WTC11 (cell line): ENCODE measurements around the gene COBL. TPM values are rescaled to one million over a fixed set of nuclear protein-coding genes. Genes with fewer than 3 reads are reported as not detected.

Source experiments
- ATAC-seq: fragments of 200-7000 bp; cut with Tn5 transposase; 2 replicates; pipeline ENCODE4 v1.10.0; 2021; ENCODE audit warnings: mild to moderate bottlenecking, moderate library complexity
- CTCF ChIA-PET: fragments of 300-600 bp; sonication (Branson Sonifier 250); formaldehyde crosslinking; loops from one replicate; lab custom pipeline; 2021; ENCODE audit warnings: antibody characterized with exemption; lab: Charles Lee
- POLR2A ChIA-PET: fragments of 350-600 bp; sonication (Branson Sonifier 250); formaldehyde crosslinking; loops from one replicate; lab custom pipeline; 2021; ENCODE audit warnings: antibody characterized with exemption; lab: Charles Lee
- DNase-seq: peaks from one replicate; pipeline ENCODE4 v3.0.0; 2021; ENCODE audit warnings: low spot score
- H3K27ac Mint-ChIP-seq: 2 replicates; pipeline ENCODE4 v1.8.0; 2021; ENCODE audit warnings: mixed read lengths
- H3K27me3 Mint-ChIP-seq: 2 replicates; pipeline ENCODE4 v1.8.0; 2021; ENCODE audit warnings: low read depth, mild to moderate bottlenecking, moderate library complexity, mixed read lengths
- H3K36me3 Mint-ChIP-seq: 2 replicates; pipeline ENCODE4 v1.8.0; 2021; ENCODE audit warnings: mixed read lengths
- H3K4me1 Mint-ChIP-seq: 2 replicates; pipeline ENCODE4 v1.8.0; 2022; ENCODE audit warnings: mixed read lengths
- H3K4me3 Mint-ChIP-seq: 2 replicates; pipeline ENCODE4 v1.8.0; 2021; ENCODE audit warnings: mild to moderate bottlenecking, moderate library complexity, mixed read lengths
- H3K9me3 Mint-ChIP-seq: 2 replicates; pipeline ENCODE4 v1.8.0; 2021; ENCODE audit warnings: mixed read lengths
- ERG ChIP-seq: fragments of 250-450 bp; sonication (Bioruptor Pico); IDR thresholded peaks from 2 replicates; pipeline ENCODE4 v1.8.0; 2021; ENCODE audit warnings: mild to moderate bottlenecking
- ETV6 ChIP-seq: sonication (generic); formaldehyde crosslinking; IDR thresholded peaks from 2 replicates; pipeline ENCODE4 v1.8.1; 2022; ENCODE audit warnings: mild to moderate bottlenecking, missing genetic modification reagents
- FOXK1 ChIP-seq: sonication (generic); formaldehyde crosslinking; IDR thresholded peaks from 2 replicates; pipeline ENCODE4 v1.8.0; 2022; ENCODE audit warnings: mild to moderate bottlenecking, moderate library complexity, missing genetic modification reagents
- GABPB1 ChIP-seq: sonication (generic); formaldehyde crosslinking; IDR thresholded peaks from 2 replicates; pipeline ENCODE4 v1.8.1; 2023; ENCODE audit warnings: mild to moderate bottlenecking, missing genetic modification reagents
- GRHL2 ChIP-seq: fragments of 250-450 bp; sonication (Bioruptor Pico); IDR thresholded peaks from 2 replicates; pipeline ENCODE4 v1.8.0; 2022; ENCODE audit warnings: mild to moderate bottlenecking, moderate library complexity; ENCODE audit not compliant: insufficient replicate concordance, severe bottlenecking
- HMGA2 ChIP-seq: fragments of 250-450 bp; sonication (Bioruptor Pico); IDR thresholded peaks from 2 replicates; pipeline ENCODE4 v1.4.0; 2021; ENCODE audit warnings: mild to moderate bottlenecking, moderate library complexity
- KAT7 ChIP-seq: sonication (generic); formaldehyde crosslinking; IDR thresholded peaks from 2 replicates; pipeline ENCODE4 v1.8.1; 2023; ENCODE audit warnings: missing genetic modification reagents, mild to moderate bottlenecking, borderline replicate concordance
- OVOL2 ChIP-seq: fragments of 250-450 bp; sonication (Bioruptor Pico); IDR thresholded peaks from 2 replicates; pipeline ENCODE4 v1.9.0; 2021; ENCODE audit warnings: mild to moderate bottlenecking, borderline replicate concordance
- PRDM15 ChIP-seq: sonication (generic); formaldehyde crosslinking; IDR thresholded peaks from 2 replicates; pipeline ENCODE4 v1.8.0; 2022; ENCODE audit warnings: missing genetic modification reagents
- PREB ChIP-seq: sonication (generic); formaldehyde crosslinking; IDR thresholded peaks from 2 replicates; pipeline ENCODE4 v1.8.1; 2022; ENCODE audit warnings: mild to moderate bottlenecking, missing genetic modification reagents, moderate library complexity, borderline replicate concordance
- SMAD4 ChIP-seq: sonication (generic); formaldehyde crosslinking; IDR thresholded peaks from 2 replicates; pipeline ENCODE4 v1.8.0; 2022; ENCODE audit warnings: mild to moderate bottlenecking, missing genetic modification reagents
- SP1 ChIP-seq: sonication (generic); formaldehyde crosslinking; conservative IDR thresholded peaks from 2 replicates; pipeline ENCODE4 v1.8.1; 2022; ENCODE audit warnings: missing genetic modification reagents
- ZBTB21 ChIP-seq: sonication (generic); formaldehyde crosslinking; IDR thresholded peaks from 2 replicates; pipeline ENCODE4 v1.8.1; 2023; ENCODE audit warnings: mild to moderate bottlenecking, missing genetic modification reagents, borderline replicate concordance
- ZNF425 ChIP-seq: fragments of 250-450 bp; sonication (Bioruptor Pico); conservative IDR thresholded peaks from 2 replicates; pipeline ENCODE4 v1.9.0; 2021; ENCODE audit warnings: mild to moderate bottlenecking
- ZNF671 ChIP-seq: fragments of 250-450 bp; sonication (Bioruptor Pico); IDR thresholded peaks from 2 replicates; pipeline ENCODE4 v1.8.0; 2021; ENCODE audit warnings: mild to moderate bottlenecking
- total RNA-seq: library from RNA; stranded (reverse); gene quantifications from 3 replicates; pipeline ENCODE4 v1.2.3, GENCODE V29; 2021
- TF ChIP-seq, protein P1 (sequence below): fragments of 250-450 bp; sonication (Bioruptor Pico); IDR thresholded peaks from 2 replicates; pipeline ENCODE4 v1.9.0; 2021; ENCODE audit warnings: mild to moderate bottlenecking
- TF ChIP-seq, protein P2 (sequence below): sonication (generic); formaldehyde crosslinking; IDR thresholded peaks from 2 replicates; pipeline ENCODE4 v1.8.1; 2023; ENCODE audit warnings: mild to moderate bottlenecking, moderate library complexity, missing genetic modification reagents
- TF ChIP-seq, protein P3 (sequence below): sonication (generic); formaldehyde crosslinking; IDR thresholded peaks from 2 replicates; pipeline ENCODE4 v1.8.0; 2023; ENCODE audit warnings: mild to moderate bottlenecking, missing genetic modification reagents

Gene COBL
- total RNA-seq, 1 experiment from 2014 or later = 36.5 TPM

DNA sequence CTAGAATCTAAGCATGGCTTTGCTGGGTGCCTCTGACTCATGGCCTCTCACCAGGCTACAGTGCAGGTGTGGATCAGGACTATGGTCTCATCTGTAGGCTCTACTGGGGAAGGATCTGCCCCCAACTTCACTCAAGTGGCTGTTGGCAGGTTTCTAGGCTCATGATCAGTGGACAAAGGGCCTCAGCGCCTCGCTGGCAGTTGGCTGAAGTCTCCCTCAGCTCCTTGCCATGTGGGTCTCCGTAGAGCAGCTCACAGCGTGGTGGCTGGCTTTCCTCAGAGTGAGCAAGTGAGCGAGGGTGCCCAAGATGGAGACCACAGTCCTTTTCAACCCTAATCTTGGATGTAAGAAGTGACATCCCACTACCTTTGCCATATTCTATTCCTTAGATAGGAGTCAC lies 238.0 kb downstream of the COBL start (continued):
- TF ChIP-seq, protein P1, sequence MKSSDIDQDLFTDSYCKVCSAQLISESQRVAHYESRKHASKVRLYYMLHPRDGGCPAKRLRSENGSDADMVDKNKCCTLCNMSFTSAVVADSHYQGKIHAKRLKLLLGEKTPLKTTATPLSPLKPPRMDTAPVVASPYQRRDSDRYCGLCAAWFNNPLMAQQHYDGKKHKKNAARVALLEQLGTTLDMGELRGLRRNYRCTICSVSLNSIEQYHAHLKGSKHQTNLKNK (CRISPR knock-in tag) = no peak
- TF ChIP-seq ZNF425 (CRISPR knock-in tag) (no peak), KAT7 (no peak), ERG (CRISPR knock-in tag) (no peak), ZBTB21 (no peak)
- TF ChIP-seq, protein P2, sequence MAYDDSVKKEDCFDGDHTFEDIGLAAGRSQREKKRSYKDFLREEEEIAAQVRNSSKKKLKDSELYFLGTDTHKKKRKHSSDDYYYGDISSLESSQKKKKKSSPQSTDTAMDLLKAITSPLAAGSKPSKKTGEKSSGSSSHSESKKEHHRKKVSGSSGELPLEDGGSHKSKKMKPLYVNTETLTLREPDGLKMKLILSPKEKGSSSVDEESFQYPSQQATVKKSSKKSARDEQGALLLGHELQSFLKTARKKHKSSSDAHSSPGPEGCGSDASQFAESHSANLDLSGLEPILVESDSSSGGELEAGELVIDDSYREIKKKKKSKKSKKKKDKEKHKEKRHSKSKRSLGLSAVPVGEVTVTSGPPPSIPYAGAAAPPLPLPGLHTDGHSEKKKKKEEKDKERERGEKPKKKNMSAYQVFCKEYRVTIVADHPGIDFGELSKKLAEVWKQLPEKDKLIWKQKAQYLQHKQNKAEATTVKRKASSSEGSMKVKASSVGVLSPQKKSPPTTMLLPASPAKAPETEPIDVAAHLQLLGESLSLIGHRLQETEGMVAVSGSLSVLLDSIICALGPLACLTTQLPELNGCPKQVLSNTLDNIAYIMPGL (CRISPR knock-in tag) = no peak

- ChIA-PET POLR2A (no interaction called here), CTCF (no interaction called here)
- H3K4me3 Mint-ChIP-seq = no peak overlapping the region
- peaks cover 19% of the 10 kb centered on the region for H3K36me3 Mint-ChIP-seq
- ATAC-seq = no peak
- no peak for DNase-seq
- H3K4me1 Mint-ChIP-seq = peaks cover 53% of the 10 kb centered on the region
- no peak for TF ChIP-seq GABPB1
- TF ChIP-seq SMAD4 (CRISPR knock-in tag) = no peak
- TF ChIP-seq ZNF671 (CRISPR knock-in tag) = no peak
- no peak for TF ChIP-seq FOXK1
- no peak for TF ChIP-seq SP1
- no peak for TF ChIP-seq PRDM15
- no peak for TF ChIP-seq HMGA2 (CRISPR knock-in tag)
- no peak for TF ChIP-seq GRHL2 (CRISPR knock-in tag)
- no peak for TF ChIP-seq OVOL2
- no peak for TF ChIP-seq PREB (CRISPR knock-in tag)
- TF ChIP-seq, protein P3, sequence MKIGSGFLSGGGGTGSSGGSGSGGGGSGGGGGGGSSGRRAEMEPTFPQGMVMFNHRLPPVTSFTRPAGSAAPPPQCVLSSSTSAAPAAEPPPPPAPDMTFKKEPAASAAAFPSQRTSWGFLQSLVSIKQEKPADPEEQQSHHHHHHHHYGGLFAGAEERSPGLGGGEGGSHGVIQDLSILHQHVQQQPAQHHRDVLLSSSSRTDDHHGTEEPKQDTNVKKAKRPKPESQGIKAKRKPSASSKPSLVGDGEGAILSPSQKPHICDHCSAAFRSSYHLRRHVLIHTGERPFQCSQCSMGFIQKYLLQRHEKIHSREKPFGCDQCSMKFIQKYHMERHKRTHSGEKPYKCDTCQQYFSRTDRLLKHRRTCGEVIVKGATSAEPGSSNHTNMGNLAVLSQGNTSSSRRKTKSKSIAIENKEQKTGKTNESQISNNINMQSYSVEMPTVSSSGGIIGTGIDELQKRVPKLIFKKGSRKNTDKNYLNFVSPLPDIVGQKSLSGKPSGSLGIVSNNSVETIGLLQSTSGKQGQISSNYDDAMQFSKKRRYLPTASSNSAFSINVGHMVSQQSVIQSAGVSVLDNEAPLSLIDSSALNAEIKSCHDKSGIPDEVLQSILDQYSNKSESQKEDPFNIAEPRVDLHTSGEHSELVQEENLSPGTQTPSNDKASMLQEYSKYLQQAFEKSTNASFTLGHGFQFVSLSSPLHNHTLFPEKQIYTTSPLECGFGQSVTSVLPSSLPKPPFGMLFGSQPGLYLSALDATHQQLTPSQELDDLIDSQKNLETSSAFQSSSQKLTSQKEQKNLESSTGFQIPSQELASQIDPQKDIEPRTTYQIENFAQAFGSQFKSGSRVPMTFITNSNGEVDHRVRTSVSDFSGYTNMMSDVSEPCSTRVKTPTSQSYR (CRISPR knock-in tag) = no peak
- TF ChIP-seq ETV6 (CRISPR knock-in tag) = no peak
- no peak overlapping the region; the same call in 1 of the 2 replicates for H3K27ac Mint-ChIP-seq
- no peaks in the 10 kb centered on the region for H3K27me3 Mint-ChIP-seq
- H3K9me3 Mint-ChIP-seq = peaks cover 11% of the 10 kb centered on the region
Measured at GRCh38 chr7:51077987-51078370, 238.6 kb downstream of the COBL start.
